H1 (cell line): ENCODE measurements around the gene DIP2C. TPM values are rescaled to one million over a fixed set of nuclear protein-coding genes. Genes with fewer than 3 reads are reported as not detected.

Source experiments
- CTCF ChIA-PET: fragments of 300-600 bp; sonication (Branson Sonifier 250); formaldehyde crosslinking; loops from one replicate; lab custom pipeline; 2021; ENCODE audit not compliant: partially characterized antibody; lab: Charles Lee
- POLR2A ChIA-PET: fragments of 300-600 bp; sonication (Branson Sonifier 250); formaldehyde crosslinking; loops from one replicate; lab custom pipeline; 2021; ENCODE audit warnings: inconsistent platforms; ENCODE audit not compliant: partially characterized antibody; lab: Charles Lee
- DNase-seq, 2 experiments: peaks; one replicate each; pipeline versions ENCODE4 v3.0.0 to v3.0.0-alpha.2; 2010 to 2022; ENCODE audit warnings: low spot score in 2 of 2, low read depth in 1 of 2, mixed read lengths in 1 of 2
- FAIRE-seq: peaks from 2 replicates; lab custom pipeline; 2011; peaks lifted over from hg19 to GRCh38; lab: Jason Lieb, UNC
- H2AFZ ChIP-seq: 2 replicates; pipeline ENCODE4 v1.8.1; 2012; ENCODE audit warnings: low read length, inconsistent platforms
- H2AK5ac ChIP-seq: 2 replicates; pipeline ENCODE4 v1.6.1; 2013; ENCODE audit warnings: low read depth, low read length
- H2BK120ac ChIP-seq: replicated peaks from 2 replicates; pipeline ENCODE3; 2013; ENCODE audit warnings: low read depth, low read length, inconsistent platforms
- H2BK12ac ChIP-seq: 2 replicates; pipeline ENCODE4 v1.6.1; 2013; ENCODE audit warnings: low read depth, low read length
- H2BK15ac ChIP-seq: 2 replicates; pipeline ENCODE4 v1.6.1; 2013; ENCODE audit warnings: low read length
- H2BK20ac ChIP-seq: 2 replicates; pipeline ENCODE4 v1.6.1; 2013; ENCODE audit warnings: low read length
- H2BK5ac ChIP-seq: 2 replicates; pipeline ENCODE4 v1.6.1; 2013; ENCODE audit warnings: low read depth, low read length
- H3K14ac ChIP-seq: 2 replicates; pipeline ENCODE4 v1.6.1; 2013; ENCODE audit warnings: inconsistent platforms; ENCODE audit not compliant: insufficient read length
- H3K18ac ChIP-seq: 2 replicates; pipeline ENCODE4 v1.6.1; 2013; ENCODE audit warnings: low read length; ENCODE audit errors: extremely low read depth
- H3K23ac ChIP-seq: 2 replicates; pipeline ENCODE4 v1.6.1; 2013; ENCODE audit warnings: inconsistent platforms; ENCODE audit not compliant: insufficient read length
- H3K23me2 ChIP-seq: 2 replicates; pipeline ENCODE4 v1.6.1; 2013; ENCODE audit warnings: low read depth, low read length
- H3K27ac ChIP-seq: 2 replicates; pipeline ENCODE4 v1.6.1; 2011; ENCODE audit warnings: low read depth, low read length, inconsistent platforms
- H3K27me3 ChIP-seq, 4 experiments: replicated peaks in 1 of 4; 1 replicate in 1 of 4; 2 replicates in 3 of 4; pipeline versions ENCODE4 v1.6.1 to v1.8.1; 2011 to 2013; ENCODE audit warnings: low read length in 3 of 4, mild to moderate bottlenecking in 3 of 4, inconsistent platforms in 2 of 4, mixed read lengths in 2 of 4, moderate library complexity in 1 of 4; ENCODE audit not compliant: control insufficient read depth in 3 of 4, insufficient read depth in 3 of 4; ENCODE audit errors: extremely low read depth in 1 of 4
- H3K36me3 ChIP-seq, 4 experiments: 2 replicates each; pipeline versions ENCODE4 v1.6.1 to v1.8.1; 2011 to 2013; ENCODE audit warnings: mild to moderate bottlenecking in 4 of 4, low read length in 3 of 4, moderate library complexity in 2 of 4, control low read depth in 1 of 4, inconsistent platforms in 1 of 4; ENCODE audit not compliant: insufficient read depth in 4 of 4, control insufficient read depth in 2 of 4
- H3K4ac ChIP-seq: replicated peaks from 2 replicates; pipeline ENCODE3; 2013; ENCODE audit warnings: low read length, low read depth, mixed read lengths, inconsistent platforms; ENCODE audit not compliant: insufficient read length
- H3K4me1 ChIP-seq, 4 experiments: replicated peaks in 1 of 4; 1 replicate in 1 of 4; 2 replicates in 3 of 4; pipeline versions ENCODE4 v1.6.1 to v1.8.1; 2011 to 2013; ENCODE audit warnings: low read length in 3 of 4, inconsistent platforms in 2 of 4, mixed read lengths in 1 of 4; ENCODE audit not compliant: insufficient read depth in 4 of 4, control insufficient read depth in 3 of 4
- H3K4me2 ChIP-seq, 2 experiments: 2 replicates each; pipeline versions ENCODE4 v1.6.1 to v1.8.1; 2011 to 2013; ENCODE audit warnings: low read depth in 2 of 2, low read length in 2 of 2, control low read depth in 1 of 2, inconsistent platforms in 1 of 2, mild to moderate bottlenecking in 1 of 2; ENCODE audit not compliant: insufficient read depth in 1 of 2
- H3K4me3 ChIP-seq, 4 experiments: fragments of 200-600, 300-600 bp in 1 of 4; sonication (generic), shearing (Covaris generic), sonication (Bioruptor Twin) in 1 of 4; 2 replicates each; pipeline versions ENCODE4 v1.5.1 to v1.8.1; 2011 to 2016; ENCODE audit warnings: low read length in 4 of 4, low read depth in 3 of 4, control low read depth in 2 of 4, inconsistent platforms in 2 of 4, mild to moderate bottlenecking in 2 of 4, mixed read lengths in 1 of 4, moderate library complexity in 1 of 4; ENCODE audit not compliant: insufficient read depth in 2 of 4; ENCODE audit errors: extremely low read depth in 1 of 4
- H3K56ac ChIP-seq: replicated peaks from 2 replicates; pipeline ENCODE3; 2013; ENCODE audit warnings: low read depth, mild to moderate bottlenecking, mixed read lengths, low read length, inconsistent platforms; ENCODE audit not compliant: insufficient read length
- H3K79me1 ChIP-seq: 2 replicates; pipeline ENCODE4 v1.6.1; 2013; ENCODE audit warnings: low read depth, low read length, control low read depth
- H3K79me2 ChIP-seq, 2 experiments: 2 replicates each; pipeline versions ENCODE4 v1.6.1 to v1.8.1; 2012 to 2013; ENCODE audit warnings: low read length in 2 of 2, mild to moderate bottlenecking in 2 of 2, inconsistent platforms in 1 of 2; ENCODE audit not compliant: insufficient read depth in 2 of 2, control insufficient read depth in 1 of 2
- H3K9ac ChIP-seq, 4 experiments: replicated peaks in 1 of 4; 1 replicate in 1 of 4; 2 replicates in 3 of 4; pipeline versions ENCODE4 v1.6.1 to v1.8.1; 2011 to 2013; ENCODE audit warnings: low read depth in 3 of 4, low read length in 3 of 4, control low read depth in 2 of 4, mild to moderate bottlenecking in 2 of 4, moderate library complexity in 2 of 4, inconsistent platforms in 1 of 4; ENCODE audit errors: extremely low read depth in 1 of 4
- H3K9me3 ChIP-seq, 2 experiments: 2 replicates each; pipeline versions ENCODE4 v1.6.1 to v1.8.1; 2012 to 2013; ENCODE audit warnings: mild to moderate bottlenecking in 2 of 2, moderate library complexity in 2 of 2, control low read depth in 1 of 2, inconsistent platforms in 1 of 2, low read depth in 1 of 2, low read length in 1 of 2, mixed read lengths in 1 of 2; ENCODE audit not compliant: insufficient read depth in 2 of 2
- H4K20me1 ChIP-seq, 2 experiments: replicated peaks in 1 of 2; 2 replicates each; pipeline versions ENCODE3 to v1.8.1; 2011 to 2013; ENCODE audit warnings: inconsistent platforms in 2 of 2, low read length in 2 of 2, mild to moderate bottlenecking in 1 of 2; ENCODE audit not compliant: insufficient read depth in 2 of 2, control insufficient read depth in 1 of 2
- H4K5ac ChIP-seq: 2 replicates; pipeline ENCODE4 v1.6.1; 2013; ENCODE audit warnings: low read length, low read depth, mixed read lengths, inconsistent platforms; ENCODE audit not compliant: insufficient read length
- H4K8ac ChIP-seq: 2 replicates; pipeline ENCODE4 v1.8.0; 2013; ENCODE audit warnings: mild to moderate bottlenecking, moderate library complexity, low read length, inconsistent platforms; ENCODE audit not compliant: insufficient read depth; ENCODE audit errors: extremely low read depth
- H4K91ac ChIP-seq: replicated peaks from 2 replicates; pipeline ENCODE3; 2013; ENCODE audit warnings: low read length, mixed read lengths, inconsistent platforms; ENCODE audit not compliant: insufficient read length
- CBX8 ChIP-seq: fragments of 300-800, 300-1000 bp; sonication (generic); IDR thresholded peaks from 2 replicates; pipeline ENCODE4 v1.7.1; 2016; ENCODE audit warnings: low read depth, low read length, borderline replicate concordance
- CREB1 ChIP-seq: IDR thresholded peaks from 2 replicates; pipeline ENCODE4 v1.6.1; 2012; ENCODE audit warnings: inconsistent platforms
- JUN ChIP-seq: IDR thresholded peaks from 2 replicates; pipeline ENCODE4 v1.6.1; 2011; ENCODE audit warnings: low read depth, mild to moderate bottlenecking, improper control_type of control experiment, low read length
- KDM5A ChIP-seq: fragments of 200-600 bp; IDR thresholded peaks from 2 replicates; pipeline ENCODE4 v1.7.1; 2012; ENCODE audit warnings: mild to moderate bottlenecking, low read length, inconsistent platforms, mixed read lengths
- NANOG ChIP-seq: IDR thresholded peaks from 2 replicates; pipeline ENCODE4 v1.6.1; 2011; ENCODE audit warnings: low read length, low read depth, mild to moderate bottlenecking, inconsistent platforms; ENCODE audit not compliant: insufficient read depth, poor library complexity, severe bottlenecking
- PHF8 ChIP-seq: fragments of 200-600 bp; sonication (generic); conservative IDR thresholded peaks from 2 replicates; pipeline ENCODE4 v1.7.1; 2012; ENCODE audit warnings: low read depth, mild to moderate bottlenecking, inconsistent platforms, low read length, moderate library complexity
- POLR2A ChIP-seq, 2 experiments: IDR thresholded peaks; 1 replicate in 1 of 2; 2 replicates in 1 of 2; pipeline ENCODE4 v1.6.1; 2011; ENCODE audit warnings: low read depth in 2 of 2, low read length in 2 of 2, mild to moderate bottlenecking in 2 of 2; ENCODE audit errors: control extremely low read depth in 1 of 2
- POLR2AphosphoS5 ChIP-seq: IDR thresholded peaks from 2 replicates; pipeline ENCODE4 v1.6.1; 2011; ENCODE audit warnings: low read depth, low read length
- RBBP5 ChIP-seq: IDR thresholded peaks from 2 replicates; pipeline ENCODE4 v1.7.1; 2012; ENCODE audit warnings: low read depth, mild to moderate bottlenecking, inconsistent platforms, low read length, moderate library complexity, borderline replicate concordance
- RFX5 ChIP-seq: IDR thresholded peaks from 2 replicates; pipeline ENCODE4 v1.6.1; 2011; ENCODE audit warnings: low read depth, low read length, improper control_type of control experiment, borderline replicate concordance
- RXRA ChIP-seq: IDR thresholded peaks from 2 replicates; pipeline ENCODE4 v1.6.1; 2011; ENCODE audit warnings: low read depth, mild to moderate bottlenecking, low read length, moderate library complexity; ENCODE audit not compliant: insufficient read depth
- SP1 ChIP-seq: IDR thresholded peaks from 2 replicates; pipeline ENCODE4 v1.6.1; 2011; ENCODE audit warnings: low read depth, low read length
- WGBS, 2 experiments: shearing (Covaris generic) in 1 of 2; methylation state at CpG; one replicate each; pipeline versions ENCODE4 v1.1.6 to v1.1.7; 2013 to 2015; ENCODE audit warnings: low lambda C conversion rate in 2 of 2, mixed read lengths in 2 of 2, inconsistent platforms in 1 of 2, low coverage in 1 of 2, missing lambda C conversion rate in 1 of 2; ENCODE audit not compliant: insufficient replicate concordance in 2 of 2, insufficient coverage in 1 of 2, insufficient read length in 1 of 2; ENCODE audit errors: extremely low coverage in 1 of 2, missing lambda C conversion rate in 1 of 2; 5-methylcytosine and 5-hydroxymethylcytosine counted together
- polyA plus RNA-seq, 7 experiments: library from polyadenylated mRNA; depleted of rRNA in 3 of 7; stranded (reverse) in 5 of 7; unstranded in 2 of 7; fragments of >200 nt in 5 of 7; fragments of 200-250 nt in 2 of 7; gene quantifications; 1 replicate in 5 of 7; 2 replicates in 1 of 7; 4 replicates in 1 of 7; pipeline versions ENCODE4 v1.2.1 to v1.2.3, GENCODE V29; 2011 to 2013; ENCODE audit warnings: missing spikeins in 2 of 7, mixed read lengths in 2 of 7
- total RNA-seq: library from RNA; stranded (reverse); fragmentation: NEBNext Ultra II Directional; extraction: Animal tissue kit (Norgen Biotek cat#: 25700); gene quantifications from 2 replicates; pipeline ENCODE4 v1.2.1, GENCODE V29; 2021

DIP2C gene
- total and polyA plus RNA-seq, 2 of the 8 experiments (the other 6 are each of a cell fraction or from before 2014, with no cell fraction given): 3.8 to 9.3 TPM

GRCh38 chr10:375815-376505 lies 313.5 kb downstream of the DIP2C start:
- CTCF ChIA-PET: interaction anchor here (1.2 kb wide), 1 partner anchor 413 kb away, joined by 3 read pairs; no protein-coding TSS in a partner anchor

More at GRCh38 chr10:375815-376505, 313.5 kb downstream of the DIP2C start:
- DNase-seq (no peak), FAIRE-seq (no peak)
- Histone ChIP-seq H2BK120ac (no peak overlapping the region), H3K9ac (no peak overlapping the region), H3K27ac (no peak overlapping the region), H3K56ac (no peak overlapping the region), H4K5ac (no peak overlapping the region), H3K36me3 (no peaks in the 10 kb centered on the region; a peak in 1 of 8 replicates), H3K4me1 (peaks cover 0 to 5% (median 1%) of the 10 kb centered on the region in 4 experiments; a peak in 3 of 7 replicates), H4K8ac (no peak overlapping the region), H3K4ac (no peak overlapping the region), H3K79me1 (no peaks in the 10 kb centered on the region), H3K18ac (no peak overlapping the region), H2BK20ac (no peak overlapping the region), H3K4me3 (no peak overlapping the region), H2BK12ac (no peak overlapping the region), H4K20me1 (peaks cover 0 to 4% of the 10 kb centered on the region in 2 experiments), H2AK5ac (no peak overlapping the region), H3K27me3 (no peaks in the 10 kb centered on the region), H2AFZ (no peak overlapping the region), H3K14ac (no peak overlapping the region), H2BK5ac (no peak overlapping the region; the same call in 1 of the 2 replicates), H3K23me2 (no peaks in the 10 kb centered on the region), H3K4me2 (no peak overlapping the region), H3K9me3 (peaks cover 0 to 6% of the 10 kb centered on the region in 2 experiments; a peak in 1 of 4 replicates), H2BK15ac (no peak overlapping the region), H3K23ac (no peak overlapping the region), H4K91ac (no peak overlapping the region), H3K79me2 (peaks cover 0 to 4% of the 10 kb centered on the region in 2 experiments; a peak in 1 of 4 replicates)
- POLR2A ChIA-PET: no interaction called here
- 86% methylated on average over 35 of the region's 35 CpGs; no CpG with 5 or more reads in 1 of the 2 experiments for WGBS, 2 experiments
- no peak for TF ChIP-seq PHF8
- TF ChIP-seq CREB1: no peak
- no peak for TF ChIP-seq SP1
- TF ChIP-seq POLR2A (IDR thresholded peaks at IDR 0.05; ENCODE audit: control extremely low read depth in 1 of 2, low read depth in 2 of 2, low read length in 2 of 2): no peak
- no peak for TF ChIP-seq JUN
- no peak for TF ChIP-seq NANOG
- no peak for TF ChIP-seq CBX8
- TF ChIP-seq RBBP5: no peak
- TF ChIP-seq RFX5: no peak
- TF ChIP-seq KDM5A: no peak
- TF ChIP-seq POLR2AphosphoS5: no peak
- TF ChIP-seq RXRA: no peak
